ENCODE measurements around the gene REEP3.
"Not testable (repeated sequence)": the region's sequence is repeated elsewhere in the genome, so short reads cannot be mapped to it uniquely, and the experiment has no call there.

The REEP3 gene

GRCh38 chr10:63633677-63634487 is 112.7 kb downstream of the REEP3 start:
- no peak for DNase-seq

- DNase-seq, result no peak
These were observed 113.4 kb downstream of the REEP3 start for GRCh38 chr10:63634488-63635065.

GRCh38 chr10:63636812-63637211 is 115.6 kb downstream of the REEP3 start:
- DNase-seq, result no peak

- DNase-seq, result no peak
These were observed 116.7 kb downstream of the REEP3 start for GRCh38 chr10:63637901-63638327.

DNA sequence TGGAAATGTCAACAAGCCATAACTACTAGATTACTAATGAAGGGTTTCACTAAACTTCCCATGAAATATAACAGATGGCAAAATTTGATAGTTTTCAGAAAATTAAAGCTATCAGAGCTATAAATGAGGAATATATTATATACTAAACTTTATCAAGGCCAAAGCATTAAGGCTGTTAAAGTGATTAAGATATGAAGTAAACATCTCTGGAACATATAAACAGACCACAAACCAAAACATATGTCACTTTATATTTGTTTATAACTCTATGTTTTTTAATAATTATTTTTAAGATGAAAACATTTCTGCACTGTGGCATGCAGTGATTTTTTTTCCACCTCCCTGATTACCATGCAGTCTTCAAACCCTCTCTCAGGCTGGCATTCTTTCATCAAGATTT is 120.2 kb downstream of the REEP3 start:
- no peak for DNase-seq

DNA sequence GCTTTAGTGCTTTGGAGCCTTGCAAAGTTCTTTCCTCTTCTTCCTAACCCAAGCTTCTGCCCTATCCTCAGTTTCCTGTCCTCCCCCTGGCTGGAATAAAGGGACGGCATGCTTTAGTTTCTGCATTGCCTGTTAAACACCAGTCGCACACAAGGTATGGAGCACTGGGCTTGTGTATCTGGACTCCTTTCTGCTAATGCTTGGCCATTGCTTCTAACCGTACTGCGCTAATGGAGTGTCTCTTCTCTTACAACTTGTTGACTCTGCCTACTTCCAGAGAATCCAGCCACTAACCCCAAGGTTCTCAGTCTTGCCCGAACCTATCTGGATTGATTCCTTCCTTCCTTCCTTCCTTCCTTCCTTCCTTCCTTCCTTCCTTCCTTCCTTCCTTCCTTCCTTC is 120.6 kb downstream of the REEP3 start:
- DNase-seq, result no peak

GRCh38 chr10:63642808-63643207 is 121.6 kb downstream of the REEP3 start:
- no peak for DNase-seq

GRCh38 chr10:63644418-63645142 is 123.4 kb downstream of the REEP3 start:
- DNase-seq, result no peak

GRCh38 chr10:63645195-63645594 is 124.0 kb downstream of the REEP3 start:
- no peak for DNase-seq

DNA sequence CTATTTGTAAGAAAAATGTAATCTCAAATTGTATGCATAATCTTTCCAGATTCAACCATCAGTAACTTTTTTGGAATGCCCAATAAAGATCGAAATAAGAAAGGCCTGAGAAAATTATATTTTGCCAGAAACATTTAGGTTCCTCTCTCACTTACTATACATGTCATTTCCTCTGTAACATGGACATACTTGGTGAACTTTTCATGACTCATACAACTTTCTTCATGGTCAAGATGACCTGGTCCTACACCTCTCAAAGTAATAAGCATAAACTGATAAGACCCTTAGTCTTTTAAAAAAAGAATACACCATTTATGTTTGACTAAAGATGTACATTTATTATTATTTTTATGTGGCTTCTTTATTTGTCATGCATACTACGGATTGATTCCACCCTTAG is 125.3 kb downstream of the REEP3 start:
- DNase-seq, result no peak

GRCh38 chr10:63651864-63652263 is 130.7 kb downstream of the REEP3 start:
- no peak for DNase-seq

DNA sequence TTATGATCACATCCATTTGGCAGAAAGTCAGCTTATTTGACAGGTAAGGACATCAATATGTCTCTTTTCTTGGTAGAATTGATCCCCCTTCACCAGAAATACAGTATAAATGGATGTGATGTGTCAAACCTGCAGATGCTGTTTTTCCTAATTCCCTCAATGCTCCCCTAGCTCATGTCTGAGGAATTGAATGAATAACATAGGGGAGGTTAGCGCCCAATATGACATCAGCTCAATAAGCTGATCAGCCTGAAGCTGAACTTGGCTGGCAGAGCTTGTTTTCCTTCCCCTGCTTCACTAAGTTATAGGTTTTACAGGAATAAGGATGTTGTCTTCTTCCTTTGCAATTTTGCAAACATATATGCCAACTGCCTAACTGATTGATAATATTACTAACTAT is 132.5 kb downstream of the REEP3 start:
- no peak for DNase-seq

DNA sequence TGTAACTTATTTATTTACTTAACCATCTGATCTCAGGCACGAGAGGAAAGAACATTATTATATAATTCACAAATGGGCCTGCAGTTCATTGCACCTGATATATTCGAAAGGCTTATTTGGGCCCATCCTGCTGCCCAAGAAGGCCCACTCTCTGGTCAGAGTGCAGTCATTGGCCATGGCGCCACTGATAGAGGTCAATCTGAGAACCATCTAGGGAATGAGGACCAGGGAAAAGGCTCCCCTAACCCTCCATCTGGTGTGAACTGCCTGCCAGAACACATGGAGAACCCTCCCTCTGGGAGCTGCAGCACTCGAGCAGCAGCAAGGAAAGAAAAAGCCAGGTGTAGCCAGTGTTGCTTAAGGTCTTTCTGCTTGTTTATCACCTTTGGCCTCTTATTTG is 136.6 kb downstream of the REEP3 start:
- DNase-seq, result no peak

DNA sequence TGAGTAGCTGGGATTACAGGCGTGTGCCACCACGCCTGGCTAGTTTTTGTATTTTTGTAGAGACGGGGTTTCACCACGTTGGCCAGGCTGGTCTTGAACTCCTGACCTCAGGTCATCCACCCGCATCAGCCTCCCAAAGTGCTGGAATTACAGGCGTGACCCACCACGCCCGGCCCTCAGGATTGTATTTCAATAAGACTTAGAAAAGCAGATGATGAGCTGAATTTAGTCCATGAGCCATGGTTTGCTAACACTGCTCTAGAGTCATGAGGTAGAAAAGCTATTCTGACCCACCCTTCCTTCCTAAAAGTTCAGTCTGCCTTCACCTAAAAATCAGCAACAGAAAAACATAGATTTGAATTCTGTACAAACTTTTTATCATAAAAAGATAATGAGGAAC is 139.7 kb downstream of the REEP3 start:
- not testable (repeated sequence) for DNase-seq

DNA sequence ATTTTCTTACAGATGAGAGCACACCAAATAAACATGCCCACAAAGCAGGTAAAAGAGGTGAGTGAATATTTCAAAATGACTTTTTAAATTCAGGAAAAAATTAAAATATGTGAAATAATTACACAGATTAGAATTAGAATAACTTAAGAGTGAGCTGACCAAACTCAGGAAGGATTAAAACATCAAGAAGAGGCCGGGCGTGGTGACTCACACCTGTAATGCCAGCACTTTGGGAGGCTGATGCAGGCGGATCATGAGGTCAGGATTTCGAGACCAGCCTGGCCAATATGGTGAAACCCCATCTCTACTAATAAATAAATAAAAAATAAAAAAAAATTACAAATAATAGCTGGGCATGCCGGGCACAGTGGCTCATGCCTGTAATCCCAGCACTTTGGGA is 140.1 kb downstream of the REEP3 start:
- DNase-seq, result no peak

DNA sequence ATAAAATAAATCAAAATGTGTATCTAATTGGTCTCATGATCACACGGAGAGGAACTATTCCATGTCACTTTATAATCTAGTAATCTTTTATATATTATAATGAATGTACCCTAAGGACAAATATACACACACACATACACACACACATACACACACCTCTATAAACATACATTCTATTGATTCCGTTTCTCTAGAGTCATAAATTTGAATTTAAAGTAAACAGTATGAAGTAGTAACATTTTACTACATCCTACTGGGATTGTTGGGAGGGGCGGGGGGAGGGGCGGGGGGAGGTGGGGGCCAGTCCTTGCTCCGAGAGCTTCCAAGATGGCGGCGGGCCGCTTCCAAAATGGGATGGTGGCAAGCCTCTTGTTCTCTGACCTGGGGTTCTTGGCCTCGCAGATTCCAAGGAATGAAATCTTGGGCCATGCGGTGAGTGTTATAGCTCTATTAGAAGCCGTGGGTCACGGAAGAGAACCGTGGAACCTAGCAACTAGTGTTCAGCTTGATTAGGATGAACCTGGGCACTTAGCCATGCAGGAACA is 143.2 kb downstream of the REEP3 start:
- no peak for DNase-seq

DNA sequence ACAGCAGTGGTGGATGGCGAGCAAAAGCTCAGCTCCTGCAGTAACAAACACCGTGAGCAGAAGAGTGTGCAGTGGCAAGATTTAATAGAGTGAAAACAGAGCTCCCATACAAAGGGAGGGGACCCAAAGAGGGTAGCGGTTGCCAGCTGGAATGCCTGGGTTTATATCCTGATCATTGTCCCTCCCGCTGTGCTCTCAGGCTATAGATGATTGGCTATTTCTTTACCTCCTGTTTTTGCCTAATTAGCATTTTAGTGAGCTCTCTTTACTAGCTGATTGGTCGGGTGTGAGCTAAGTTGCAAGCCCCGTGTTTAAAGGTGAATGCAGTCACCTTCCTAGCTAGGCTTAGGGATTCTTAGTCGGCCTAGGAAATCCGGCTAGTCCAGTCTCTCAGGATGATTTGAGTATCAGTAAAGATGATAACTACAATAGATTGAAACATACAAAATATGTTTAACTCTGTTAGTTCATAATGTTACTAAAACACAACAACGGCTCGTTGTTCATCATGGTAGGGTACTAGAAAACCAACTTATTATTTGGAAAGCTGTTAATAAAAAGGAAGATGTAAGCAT is 143.9 kb downstream of the REEP3 start:
- not testable (repeated sequence) for DNase-seq

GRCh38 chr10:63665670-63666134 is 144.5 kb downstream of the REEP3 start:
- DNase-seq, result no peak

GRCh38 chr10:63666836-63667383 is 145.7 kb downstream of the REEP3 start:
- DNase-seq, result peak; percentile 36

GRCh38 chr10:63667596-63668480 is 146.6 kb downstream of the REEP3 start:
- no peak for DNase-seq

GRCh38 chr10:63670291-63670898 is 149.2 kb downstream of the REEP3 start:
- DNase-seq, result peak; percentile 45

All from activated CD4-positive, alpha-beta T cell treated with anti-CD3 and anti-CD28 coated beads, Interleukin-2, Interleukin-6, amounts not matched to agents 100 ng/mL and 50 ng/mL, durations not matched to agents 16 hours and 8 hours (primary cell).